ENCODE measurements around the gene L2HGDH.

The L2HGDH gene

GRCh38 chr14:50225974-50226297 is 86.1 kb downstream of the L2HGDH start:
- DNase-seq = no peak

GRCh38 chr14:50225067-50225973 is 86.7 kb downstream of the L2HGDH start:
- DNase-seq = no peak

- no peak for DNase-seq
Measured at GRCh38 chr14:50222055-50222613, 89.9 kb downstream of the L2HGDH start.

- DNase-seq = no peak
Measured at GRCh38 chr14:50218501-50218900, 93.5 kb downstream of the L2HGDH start.

GRCh38 chr14:50215416-50215815 is 96.6 kb downstream of the L2HGDH start:
- DNase-seq = no peak

- DNase-seq = no peak
Measured at GRCh38 chr14:50213795-50214194, 98.2 kb downstream of the L2HGDH start.

GRCh38 chr14:50212726-50213125 is 99.3 kb downstream of the L2HGDH start:
- DNase-seq = no peak

GRCh38 chr14:50210074-50210473 is 102.0 kb downstream of the L2HGDH start:
- DNase-seq = no peak

GRCh38 chr14:50198499-50198898 is 113.5 kb downstream of the L2HGDH start:
- DNase-seq = no peak

GRCh38 chr14:50191499-50191898 is 120.5 kb downstream of the L2HGDH start:
- no peak for DNase-seq

Data from stimulated activated CD4-positive, alpha-beta T cell treated with anti-CD3 and anti-CD28 coated beads, Interleukin-15, amount 100 ng/mL, for 24 hours (primary cell).